CD4-positive, alpha-beta T cell (primary cell): ENCODE data around the gene MYBPH. TPM values are rescaled to one million over a fixed set of nuclear protein-coding genes. Genes with fewer than 3 reads are reported as not detected.

Experiments
- ATAC-seq: fragments of 200-7000 bp; cut with Tn5 transposase; one replicate; pipeline ENCODE4 v1.10.0; 2022; ENCODE audit warnings: mild to moderate bottlenecking; ENCODE audit not compliant: poor library complexity
- CTCF ChIA-PET: fragments of 350-600 bp; sonication (Branson Sonifier 250); formaldehyde crosslinking; loops from one replicate; lab custom pipeline; 2021; ENCODE audit warnings: antibody characterized with exemption, inconsistent platforms; lab: Charles Lee
- POLR2A ChIA-PET: fragments of 350-600 bp; sonication (Branson Sonifier 250); formaldehyde crosslinking; loops from one replicate; lab custom pipeline; 2021; ENCODE audit warnings: antibody characterized with exemption, inconsistent platforms; lab: Charles Lee
- DNase-seq, 14 experiments: peaks; one replicate each; pipeline ENCODE4 v3.0.0-alpha.2; 2013 to 2020; ENCODE audit warnings: mixed read lengths in 2 of 14
- H3K27ac ChIP-seq, 2 donors: one replicate each; pipeline versions ENCODE4 v1.5.1 to v1.7.0; 2013; ENCODE audit warnings: low read length in 2 of 2, low read depth in 1 of 2, mild to moderate bottlenecking in 1 of 2
- H3K27me3 ChIP-seq, 2 experiments: 1 replicate in 1 of 2; 2 replicates in 1 of 2; pipeline versions ENCODE4 v1.6.1 to v1.7.0; 2013; ENCODE audit warnings: low read length in 2 of 2, control low read depth in 1 of 2, mild to moderate bottlenecking in 1 of 2, moderate library complexity in 1 of 2; ENCODE audit not compliant: insufficient read depth in 2 of 2, control insufficient read depth in 1 of 2
- H3K36me3 ChIP-seq: one replicate; pipeline ENCODE4 v1.6.1; 2013; ENCODE audit warnings: low read length, control low read depth; ENCODE audit not compliant: insufficient read depth
- H3K4me1 ChIP-seq: one replicate; pipeline ENCODE4 v1.6.1; 2013; ENCODE audit warnings: low read length, control low read depth; ENCODE audit not compliant: insufficient read depth
- H3K4me3 ChIP-seq: one replicate; pipeline ENCODE4 v1.5.1; 2013; ENCODE audit warnings: mild to moderate bottlenecking, low read length, moderate library complexity
- H3K9me3 ChIP-seq, 2 experiments: 1 replicate in 1 of 2; 2 replicates in 1 of 2; pipeline versions ENCODE4 v1.6.1 to v1.7.0; 2013; ENCODE audit warnings: low read length in 2 of 2, mild to moderate bottlenecking in 2 of 2, control low read depth in 1 of 2, moderate library complexity in 1 of 2; ENCODE audit not compliant: control insufficient read depth in 1 of 2, insufficient read depth in 1 of 2
- H3K27ac Mint-ChIP-seq: one replicate; pipeline ENCODE4 v1.8.0; 2020; ENCODE audit warnings: mixed read lengths
- H3K27me3 Mint-ChIP-seq: one replicate; pipeline ENCODE4 v1.8.0; 2021; ENCODE audit warnings: mixed read lengths
- H3K36me3 Mint-ChIP-seq: one replicate; pipeline ENCODE4 v1.8.0; 2021; ENCODE audit warnings: low read depth, mixed read lengths
- H3K4me1 Mint-ChIP-seq: one replicate; pipeline ENCODE4 v1.8.0; 2021; ENCODE audit warnings: low read depth, mixed read lengths
- H3K4me3 Mint-ChIP-seq: one replicate; pipeline ENCODE4 v1.8.0; 2020; ENCODE audit warnings: mild to moderate bottlenecking, mixed read lengths
- H3K9me3 Mint-ChIP-seq: one replicate; pipeline ENCODE4 v1.8.0; 2020; ENCODE audit warnings: mixed read lengths
- CTCF ChIP-seq: fragments of 200-600 bp; IDR thresholded peaks from one replicate; pipeline ENCODE4 v1.8.0; 2022; ENCODE audit warnings: antibody characterized with exemption, mild to moderate bottlenecking
- intact Hi-C, 2 experiments: fragments of 100-400 bp; cut with DNase I in 1 of 2; cut with micrococcal nuclease in 1 of 2; formaldehyde crosslinking; loops; one replicate each; pipeline versions ENCODE4 v1.15.1 to v1.9.0; 2023 to 2025; cut with DNase I, micrococcal nuclease
- total RNA-seq, 174 experiments: library from RNA in 2 of 174; stranded (reverse) in 2 of 174; gene quantifications; one replicate each; pipeline ENCODE4 v1.2.3 and lab custom pipeline; 2021 to 2026

MYBPH gene
- total RNA-seq, 2 experiments from 2014 or later = not detected

- Mint-ChIP-seq H3K36me3 (no peaks in the 10 kb centered on the region), H3K4me3 (no peak overlapping the region), H3K9me3 (no peaks in the 10 kb centered on the region), H3K4me1 (no peaks in the 10 kb centered on the region), H3K27me3 (peaks cover 6% of the 10 kb centered on the region), H3K27ac (no peak overlapping the region)
- ChIA-PET POLR2A (interaction anchor here (0.6 kb wide), 1 partner anchor 105 kb away, joined by 4 read pairs; no protein-coding TSS in a partner anchor), CTCF (no interaction called here)
- no peaks in the 10 kb centered on the region for H3K4me1 ChIP-seq
- H3K36me3 ChIP-seq = no peaks in the 10 kb centered on the region
- intact Hi-C loops = no loop called here
- no peak overlapping the region for H3K27ac ChIP-seq
- H3K9me3 ChIP-seq = peaks cover 0 to 7% of the 10 kb centered on the region in 2 experiments
- peaks cover 0 to 2% of the 10 kb centered on the region in 2 experiments for H3K27me3 ChIP-seq
- no peak for ATAC-seq
- no peak overlapping the region for H3K4me3 ChIP-seq
- no peak for TF ChIP-seq CTCF
- no peak for DNase-seq
Measured at GRCh38 chr1:203146537-203146936, 29.1 kb downstream of the MYBPH start.

GRCh38 chr1:203146042-203146369 lies 29.6 kb downstream of the MYBPH start:
- Histone ChIP-seq H3K4me1 (no peaks in the 10 kb centered on the region), H3K36me3 (no peaks in the 10 kb centered on the region), H3K9me3 (peaks cover 0 to 7% of the 10 kb centered on the region in 2 experiments), H3K4me3 (no peak overlapping the region), H3K27me3 (peaks cover 0 to 2% of the 10 kb centered on the region in 2 experiments), H3K27ac (no peak overlapping the region)
- intact Hi-C loops = no loop called here
- H3K27ac Mint-ChIP-seq = no peak overlapping the region
- TF ChIP-seq CTCF = no peak
- no peaks in the 10 kb centered on the region for H3K36me3 Mint-ChIP-seq
- CTCF ChIA-PET = no interaction called here
- ATAC-seq = no peak
- POLR2A ChIA-PET = no interaction called here
- H3K4me1 Mint-ChIP-seq = no peaks in the 10 kb centered on the region
- H3K27me3 Mint-ChIP-seq = peaks cover 6% of the 10 kb centered on the region
- no peak for DNase-seq
- H3K4me3 Mint-ChIP-seq = no peak overlapping the region
- no peaks in the 10 kb centered on the region for H3K9me3 Mint-ChIP-seq

- DNase-seq (no peak), ATAC-seq (no peak)
- H3K9me3 ChIP-seq = peaks cover 0 to 7% of the 10 kb centered on the region in 2 experiments
- H3K27me3 Mint-ChIP-seq = peaks cover 6% of the 10 kb centered on the region
- ChIA-PET POLR2A (no interaction called here), CTCF (no interaction called here)
- peaks cover 0 to 2% of the 10 kb centered on the region in 2 experiments for H3K27me3 ChIP-seq
- H3K36me3 Mint-ChIP-seq = no peaks in the 10 kb centered on the region
- intact Hi-C loops = no loop called here
- no peak overlapping the region for H3K4me3 Mint-ChIP-seq
- no peak overlapping the region for H3K27ac Mint-ChIP-seq
- no peaks in the 10 kb centered on the region for H3K9me3 Mint-ChIP-seq
- H3K36me3 ChIP-seq = no peaks in the 10 kb centered on the region
- H3K4me1 Mint-ChIP-seq = no peaks in the 10 kb centered on the region
- H3K4me3 ChIP-seq = no peak overlapping the region
- no peak for TF ChIP-seq CTCF
- no peaks in the 10 kb centered on the region for H3K4me1 ChIP-seq
- H3K27ac ChIP-seq = no peak overlapping the region
Measured at GRCh38 chr1:203145321-203146041, 30.1 kb downstream of the MYBPH start.
